Measurements from ENCODE around the gene CENPB. TPM values are rescaled to one million over a fixed set of nuclear protein-coding genes. Genes with fewer than 3 reads are reported as not detected.
A peak's percentile ranks its signal among the peaks of the same experiment; 100 is the strongest.

Gene CENPB
- total RNA-seq, 2 experiments from 2014 or later: 34.8 to 39.1 TPM

DNA sequence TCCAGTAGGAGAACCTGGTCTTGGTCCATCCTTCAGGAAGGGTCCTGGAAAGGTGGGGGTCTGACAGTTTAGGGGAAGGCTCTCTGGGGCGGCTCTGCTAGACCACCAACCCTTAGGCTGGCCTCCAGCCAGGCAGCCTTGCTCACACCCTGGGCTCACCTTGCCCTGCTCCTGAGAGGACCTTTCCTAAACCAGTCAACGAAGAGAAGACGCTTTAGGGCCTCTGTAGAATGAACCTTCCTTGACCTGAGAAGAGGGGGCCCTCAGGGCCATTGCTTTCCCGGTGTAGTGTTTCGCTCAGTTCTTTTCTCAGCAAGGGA lies 10.6 kb upstream of the CENPB start:
- no peak for DNase-seq (ENCODE audit: low spot score)
- H3K9me3 ChIP-seq (ENCODE audit: low read length): no peaks in the 10 kb centered on the region
- peaks cover 47% of the 10 kb centered on the region for H3K4me1 ChIP-seq (ENCODE audit: insufficient read depth, low read length, poor library complexity, severe bottlenecking)
- H3K79me2 ChIP-seq (ENCODE audit: insufficient read depth, low read depth, low read length): peaks cover 31% of the 10 kb centered on the region
- H3K27ac ChIP-seq (ENCODE audit: low read depth, low read length, poor library complexity, severe bottlenecking): peak overlapping the region; percentile 83
- BruUV-seq (replicated peaks): no TSS peak
- no peak overlapping the region; the same call in 1 of the 2 replicates for H2AFZ ChIP-seq (ENCODE audit: low read length)
- ChIA-PET POLR2A (no interaction called here), CTCF (ENCODE audit: unreplicated experiment) (no interaction called here)
- H3K36me3 ChIP-seq (ENCODE audit: insufficient read depth, low read length): peaks cover 41% of the 10 kb centered on the region
- no peaks in the 10 kb centered on the region for H3K9me2 ChIP-seq (ENCODE audit: insufficient read depth, low read length)
- peak overlapping the region; percentile 100 for H3K4me2 ChIP-seq (ENCODE audit: low read length)
- intact Hi-C loops (cut with micrococcal nuclease; ENCODE audit: unreplicated experiment): loop anchor here (2.0 kb wide), 1 partner anchor 50 kb away; the partner anchor contains the start of gene MAVS
- H4K20me1 ChIP-seq (ENCODE audit: insufficient read depth, low read length): no peaks in the 10 kb centered on the region; the same call in 1 of the 2 replicates
- H3K4me3 ChIP-seq (ENCODE audit: low read depth, low read length, poor library complexity, severe bottlenecking): peak overlapping the region; percentile 91
- TF ChIP-seq, protein P1, sequence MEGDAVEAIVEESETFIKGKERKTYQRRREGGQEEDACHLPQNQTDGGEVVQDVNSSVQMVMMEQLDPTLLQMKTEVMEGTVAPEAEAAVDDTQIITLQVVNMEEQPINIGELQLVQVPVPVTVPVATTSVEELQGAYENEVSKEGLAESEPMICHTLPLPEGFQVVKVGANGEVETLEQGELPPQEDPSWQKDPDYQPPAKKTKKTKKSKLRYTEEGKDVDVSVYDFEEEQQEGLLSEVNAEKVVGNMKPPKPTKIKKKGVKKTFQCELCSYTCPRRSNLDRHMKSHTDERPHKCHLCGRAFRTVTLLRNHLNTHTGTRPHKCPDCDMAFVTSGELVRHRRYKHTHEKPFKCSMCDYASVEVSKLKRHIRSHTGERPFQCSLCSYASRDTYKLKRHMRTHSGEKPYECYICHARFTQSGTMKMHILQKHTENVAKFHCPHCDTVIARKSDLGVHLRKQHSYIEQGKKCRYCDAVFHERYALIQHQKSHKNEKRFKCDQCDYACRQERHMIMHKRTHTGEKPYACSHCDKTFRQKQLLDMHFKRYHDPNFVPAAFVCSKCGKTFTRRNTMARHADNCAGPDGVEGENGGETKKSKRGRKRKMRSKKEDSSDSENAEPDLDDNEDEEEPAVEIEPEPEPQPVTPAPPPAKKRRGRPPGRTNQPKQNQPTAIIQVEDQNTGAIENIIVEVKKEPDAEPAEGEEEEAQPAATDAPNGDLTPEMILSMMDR (conservative IDR thresholded peaks at IDR 0.05; ENCODE audit: low read length): no peak
- no peak for TF ChIP-seq EZH2phosphoT487 (IDR thresholded peaks at IDR 0.05; ENCODE audit: borderline replicate concordance, low read depth, low read length)

DNA sequence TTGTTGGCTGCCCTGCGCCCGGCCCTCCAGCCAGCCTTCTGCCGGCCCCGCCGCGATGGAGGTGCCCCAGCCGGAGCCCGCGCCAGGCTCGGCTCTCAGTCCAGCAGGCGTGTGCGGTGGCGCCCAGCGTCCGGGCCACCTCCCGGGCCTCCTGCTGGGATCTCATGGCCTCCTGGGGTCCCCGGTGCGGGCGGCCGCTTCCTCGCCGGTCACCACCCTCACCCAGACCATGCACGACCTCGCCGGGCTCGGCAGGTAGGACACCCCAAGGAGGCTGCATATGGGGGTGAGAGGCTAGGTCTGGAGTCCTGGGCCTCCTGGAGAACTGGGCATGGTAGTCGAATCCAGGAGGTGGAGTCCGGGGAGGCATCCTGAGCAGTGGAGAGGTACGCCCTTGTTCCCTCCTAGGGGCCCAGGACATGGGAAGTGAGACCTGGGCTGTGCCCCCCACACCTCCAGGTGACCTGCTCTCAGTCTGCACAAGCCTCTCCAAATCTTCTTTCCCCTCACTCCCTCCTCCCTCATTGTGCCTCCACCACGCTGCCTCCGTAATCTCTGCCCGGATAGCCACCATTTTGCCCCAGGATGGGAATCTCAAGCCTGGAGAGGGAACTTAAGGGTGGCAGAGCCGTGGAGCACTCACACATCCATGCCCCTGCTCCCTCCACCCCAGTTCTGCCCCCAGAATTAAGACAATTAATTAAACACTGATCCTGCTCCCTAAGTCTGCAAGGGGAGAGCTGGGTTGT lies 10.1 kb upstream of the CENPB start:
- H3K4me3 ChIP-seq (ENCODE audit: low read depth, low read length, poor library complexity, severe bottlenecking): peak overlapping the region; percentile 91
- no peaks in the 10 kb centered on the region; the same call in 1 of the 2 replicates for H4K20me1 ChIP-seq (ENCODE audit: insufficient read depth, low read length)
- H3K79me2 ChIP-seq (ENCODE audit: insufficient read depth, low read depth, low read length): peaks cover 31% of the 10 kb centered on the region
- no peak overlapping the region for H2AFZ ChIP-seq (ENCODE audit: low read length)
- ChIA-PET CTCF (ENCODE audit: unreplicated experiment) (interaction anchor here (2.2 kb wide), 1 partner anchor 22 kb away, joined by 9 read pairs; no protein-coding TSS in a partner anchor), POLR2A (interaction anchor here (0.5 to 1.8 kb wide), 4 partner anchors 22 to 91 kb away, joined by 3 to 7 read pairs (median 4); no protein-coding TSS in a partner anchor)
- peak overlapping the region; percentile 100 for H3K4me2 ChIP-seq (ENCODE audit: low read length)
- H3K4me1 ChIP-seq (ENCODE audit: insufficient read depth, low read length, poor library complexity, severe bottlenecking): peaks cover 47% of the 10 kb centered on the region
- H3K9me2 ChIP-seq (ENCODE audit: insufficient read depth, low read length): no peaks in the 10 kb centered on the region
- peak overlapping the region; percentile 83 for H3K27ac ChIP-seq (ENCODE audit: low read depth, low read length, poor library complexity, severe bottlenecking)
- H3K9me3 ChIP-seq (ENCODE audit: low read length): no peaks in the 10 kb centered on the region
- intact Hi-C loops (cut with micrococcal nuclease; ENCODE audit: unreplicated experiment): loop anchor here (1.0 to 2.0 kb wide), 3 partner anchors 9 to 50 kb away; partner anchors contain the start of genes AP5S1 and MAVS
- peaks cover 36% of the 10 kb centered on the region for H3K36me3 ChIP-seq (ENCODE audit: insufficient read depth, low read length)
- DNase-seq (ENCODE audit: low spot score): peak; percentile 48
- no TSS peak for BruUV-seq (replicated peaks)
- no peak for TF ChIP-seq EZH2phosphoT487 (IDR thresholded peaks at IDR 0.05; ENCODE audit: borderline replicate concordance, low read depth, low read length)
- TF ChIP-seq, protein P1 (conservative IDR thresholded peaks at IDR 0.05; ENCODE audit: low read length): no peak
